Measurements from ENCODE around the gene WDR82.

Gene WDR82

GRCh38 chr3:52278510-52279069 is at the start of gene WDR82:
Gene WDR82, minus strand, starts transcription at chr3:52278649. Its CDS starts 288 bp downstream, at chr3:52278361.
- DNase-seq = peak; percentile 94

GRCh38 chr3:52327486-52328290 is 49.2 kb upstream of the WDR82 start:
- DNase-seq = no peak

GRCh38 chr3:52326976-52327375 is 48.5 kb upstream of the WDR82 start:
- no peak for DNase-seq

GRCh38 chr3:52325686-52326085 is 47.2 kb upstream of the WDR82 start:
- no peak for DNase-seq

GRCh38 chr3:52324676-52325075 is 46.2 kb upstream of the WDR82 start:
- DNase-seq = no peak

- DNase-seq = no peak
These were observed 45.3 kb upstream of the WDR82 start for GRCh38 chr3:52323526-52324295.

GRCh38 chr3:52322466-52322865 is 44.0 kb upstream of the WDR82 start:
- DNase-seq = no peak

GRCh38 chr3:52321481-52321880 is 43.0 kb upstream of the WDR82 start:
- DNase-seq = no peak

- no peak for DNase-seq
These were observed 41.6 kb upstream of the WDR82 start for GRCh38 chr3:52319921-52320595.

GRCh38 chr3:52318186-52318816 is 39.9 kb upstream of the WDR82 start:
- DNase-seq = no peak

GRCh38 chr3:52317208-52318000 is 39.0 kb upstream of the WDR82 start:
- DNase-seq = no peak

GRCh38 chr3:52315977-52316764 is 37.7 kb upstream of the WDR82 start, which contains the start of gene DNAH1:
Gene DNAH1, plus strand, starts transcription at chr3:52316319. Its CDS starts 6,124 bp downstream, at chr3:52322443.
- DNase-seq = no peak

- DNase-seq = no peak
These were observed 36.6 kb upstream of the WDR82 start for GRCh38 chr3:52315006-52315405.

- DNase-seq = no peak
These were observed 36.0 kb upstream of the WDR82 start for GRCh38 chr3:52314489-52314888.

GRCh38 chr3:52313774-52314188 is 35.3 kb upstream of the WDR82 start:
- no peak for DNase-seq

GRCh38 chr3:52313188-52313773 is 34.8 kb upstream of the WDR82 start:
- no peak for DNase-seq

- no peak for DNase-seq
These were observed 33.2 kb upstream of the WDR82 start for GRCh38 chr3:52311576-52312119.

GRCh38 chr3:52310861-52311575 is 32.6 kb upstream of the WDR82 start:
- DNase-seq = peak; percentile 62

GRCh38 chr3:52308308-52308707 is 29.9 kb upstream of the WDR82 start:
- DNase-seq = no peak

- DNase-seq = no peak
These were observed 28.5 kb upstream of the WDR82 start for GRCh38 chr3:52306978-52307377.
